Measurements from ENCODE around the gene DDX1.

DDX1 gene

GRCh38 chr2:15561574-15562344, 29.9 kb upstream of the DDX1 start:
- peak overlapping the region; percentile 72 for H3K4me3 ChIP-seq (ENCODE audit: low read depth, low read length)
- no peak for TF ChIP-seq CTCF (IDR thresholded peaks at IDR 0.05; ENCODE audit: low read depth, low read length)
- in situ Hi-C loops (cut with HindIII; ENCODE audit: low sequenced_read_pairs): no loop called here
- peak; percentile 71 for DNase-seq (ENCODE audit: low read depth, low spot score)

GRCh38 chr2:15562354-15563031, 29.2 kb upstream of the DDX1 start:
- TF ChIP-seq CTCF (IDR thresholded peaks at IDR 0.05; ENCODE audit: low read depth, low read length): no peak
- DNase-seq (ENCODE audit: low read depth, low spot score): no peak
- H3K4me3 ChIP-seq (ENCODE audit: low read depth, low read length): no peak overlapping the region
- in situ Hi-C loops (cut with HindIII; ENCODE audit: low sequenced_read_pairs): no loop called here

- TF ChIP-seq CTCF (IDR thresholded peaks at IDR 0.05; ENCODE audit: low read depth, low read length): no peak
- in situ Hi-C loops (cut with HindIII; ENCODE audit: low sequenced_read_pairs): no loop called here
- DNase-seq (ENCODE audit: low read depth, low spot score): no peak
- no peak overlapping the region for H3K4me3 ChIP-seq (ENCODE audit: low read depth, low read length)
Observed at GRCh38 chr2:15563227-15564100, 28.2 kb upstream of the DDX1 start.

- TF ChIP-seq CTCF (IDR thresholded peaks at IDR 0.05; ENCODE audit: low read depth, low read length): no peak
- no peak overlapping the region for H3K4me3 ChIP-seq (ENCODE audit: low read depth, low read length)
- no peak for DNase-seq (ENCODE audit: low read depth, low spot score)
- in situ Hi-C loops (cut with HindIII; ENCODE audit: low sequenced_read_pairs): no loop called here
Observed at GRCh38 chr2:15565392-15565791, 26.3 kb upstream of the DDX1 start.

- H3K4me3 ChIP-seq (ENCODE audit: low read depth, low read length): no peak overlapping the region
- in situ Hi-C loops (cut with HindIII; ENCODE audit: low sequenced_read_pairs): no loop called here
- no peak for DNase-seq (ENCODE audit: low read depth, low spot score)
- TF ChIP-seq CTCF (IDR thresholded peaks at IDR 0.05; ENCODE audit: low read depth, low read length): no peak
Observed at GRCh38 chr2:15565994-15566671, 25.5 kb upstream of the DDX1 start.

GRCh38 chr2:15566912-15567311, 24.8 kb upstream of the DDX1 start:
- no peak for TF ChIP-seq CTCF (IDR thresholded peaks at IDR 0.05; ENCODE audit: low read depth, low read length)
- in situ Hi-C loops (cut with HindIII; ENCODE audit: low sequenced_read_pairs): no loop called here
- no peak overlapping the region for H3K4me3 ChIP-seq (ENCODE audit: low read depth, low read length)
- no peak for DNase-seq (ENCODE audit: low read depth, low spot score)
